T-cell (primary cell): ENCODE data around the gene IL10. TPM values are rescaled to one million over a fixed set of nuclear protein-coding genes. Genes with fewer than 3 reads are reported as not detected.
A peak's percentile ranks its signal among the peaks of the same experiment; 100 is the strongest.

ENCODE experiments used
- ATAC-seq, 4 experiments: fragments of 200-7000 bp in 3 of 4; fragments of 150-1000 bp in 1 of 4; cut with Tn5 transposase; replicated peaks in 1 of 4; 1 replicate in 3 of 4; 2 replicates in 1 of 4; pipeline ENCODE4 v1.10.0; 2021; ENCODE audit warnings: moderate library complexity in 3 of 4, mild to moderate bottlenecking in 2 of 4, moderate number of reproducible peaks in 1 of 4
- CTCF ChIA-PET, 2 donors: fragments of 300-600 bp; sonication (Branson Sonifier 250); formaldehyde crosslinking; loops; one replicate each; lab custom pipeline; 2022; ENCODE audit warnings: antibody characterized with exemption in 2 of 2; lab: Charles Lee
- POLR2A ChIA-PET, 2 donors: fragments of 300-600 bp; sonication (Branson Sonifier 250); formaldehyde crosslinking; loops; one replicate each; lab custom pipeline; 2022; ENCODE audit warnings: antibody characterized with exemption in 2 of 2; lab: Charles Lee
- DNase-seq, 35 experiments: peaks; one replicate each; pipeline versions ENCODE4 v3.0.0 to v3.0.0-alpha.2; 2013 to 2023
- H3K27ac ChIP-seq: one replicate; pipeline ENCODE4 v1.5.1; 2013; ENCODE audit warnings: low read length
- H3K27me3 ChIP-seq, 2 experiments: replicated peaks in 1 of 2; 1 replicate in 1 of 2; 2 replicates in 1 of 2; pipeline versions ENCODE4 v1.6.1 to v1.7.0; 2013; ENCODE audit warnings: low read length in 1 of 2, mixed read lengths in 1 of 2; ENCODE audit not compliant: control insufficient read depth in 2 of 2, insufficient read depth in 2 of 2; ENCODE audit errors: extremely low read depth in 1 of 2
- H3K36me3 ChIP-seq, 2 donors: 1 replicate in 1 of 2; 2 replicates in 1 of 2; pipeline versions ENCODE4 v1.6.1 to v1.7.0; 2013; ENCODE audit warnings: low read length in 1 of 2; ENCODE audit not compliant: control insufficient read depth in 2 of 2, insufficient read depth in 1 of 2; ENCODE audit errors: extremely low read depth in 1 of 2
- H3K4me1 ChIP-seq, 2 experiments: 1 replicate in 1 of 2; 2 replicates in 1 of 2; pipeline versions ENCODE4 v1.6.1 to v1.7.0; 2013; ENCODE audit warnings: low read length in 2 of 2, mixed read lengths in 1 of 2; ENCODE audit not compliant: insufficient read depth in 2 of 2, control insufficient read depth in 1 of 2; ENCODE audit errors: extremely low read depth in 1 of 2
- H3K4me3 ChIP-seq, 2 donors: 1 replicate in 1 of 2; 2 replicates in 1 of 2; pipeline versions ENCODE4 v1.5.1 to v1.7.0; 2013; ENCODE audit warnings: mild to moderate bottlenecking in 2 of 2, low read length in 1 of 2, moderate library complexity in 1 of 2; ENCODE audit not compliant: control insufficient read depth in 1 of 2; ENCODE audit errors: extremely low read depth in 1 of 2
- H3K9me3 ChIP-seq: 2 replicates; pipeline ENCODE4 v1.7.0; 2013
- H3K27ac Mint-ChIP-seq, 2 donors: one replicate each; pipeline ENCODE4 v1.8.0; 2020 to 2021; ENCODE audit warnings: mild to moderate bottlenecking in 2 of 2, mixed read lengths in 2 of 2
- H3K27me3 Mint-ChIP-seq, 2 donors: one replicate each; pipeline ENCODE4 v1.8.0; 2021 to 2022; ENCODE audit warnings: mixed read lengths in 2 of 2
- H3K36me3 Mint-ChIP-seq: one replicate; pipeline ENCODE4 v1.8.0; 2021; ENCODE audit warnings: mixed read lengths
- H3K4me1 Mint-ChIP-seq, 3 donors: one replicate each; pipeline ENCODE4 v1.8.0; 2020 to 2022; ENCODE audit warnings: mixed read lengths in 3 of 3, mild to moderate bottlenecking in 1 of 3
- H3K4me3 Mint-ChIP-seq, 3 donors: one replicate each; pipeline ENCODE4 v1.8.0; 2020 to 2022; ENCODE audit warnings: mild to moderate bottlenecking in 3 of 3, mixed read lengths in 3 of 3, moderate library complexity in 3 of 3
- H3K9me3 Mint-ChIP-seq, 3 donors: one replicate each; pipeline ENCODE4 v1.8.0; 2020 to 2022; ENCODE audit warnings: mixed read lengths in 3 of 3
- WGBS: methylation state at CpG from one replicate; pipeline ENCODE4 v1.1.5; 2013; ENCODE audit warnings: missing lambda C conversion rate; ENCODE audit not compliant: insufficient coverage; 5-methylcytosine and 5-hydroxymethylcytosine counted together
- total RNA-seq, 35 experiments: library from RNA in 6 of 35; stranded (reverse) in 6 of 35; fragments of 120-200 nt in 1 of 35; gene quantifications; one replicate each; pipeline versions ENCODE4 v1.2.1 to v1.2.4 and lab custom pipeline; 2013 to 2026

Gene IL10
- total RNA-seq, 5 donors from 2014 or later (not counting 1 experiment from before 2014, with no cell fraction given), result 0.19 to 1.1 (median 0.26) TPM; not detected in 2

DNA sequence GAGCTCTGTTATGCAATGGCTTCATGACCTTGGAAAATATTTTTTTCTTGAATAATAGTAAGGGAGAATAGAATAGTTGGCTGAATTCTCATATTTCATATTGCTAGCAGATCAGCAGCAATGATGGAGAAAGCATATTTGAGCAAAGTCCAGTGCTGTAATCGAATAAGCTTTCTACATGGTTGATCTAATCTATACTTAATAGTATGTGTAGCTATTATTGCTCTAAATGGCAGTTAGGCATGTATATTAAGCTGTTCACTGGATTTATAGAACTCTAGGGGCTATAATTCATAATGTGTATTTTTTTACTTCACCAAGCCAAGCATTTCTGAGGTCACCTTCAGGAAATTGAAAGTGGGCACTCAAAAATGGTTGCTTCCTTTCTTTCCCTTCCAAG lies 11.7 kb downstream of the IL10 start:
- peaks cover 36 to 43% (median 41%) of the 10 kb centered on the region in 3 donors for H3K4me1 Mint-ChIP-seq
- CTCF ChIA-PET, result interaction anchor here (0.6 to 1.4 kb wide), 7 partner anchors 26 to 166 kb away, joined by 3 to 4 read pairs (median 3); no protein-coding TSS in a partner anchor
- H3K27ac Mint-ChIP-seq, result peak overlapping the region in 1 of 2 donors; percentile 17
- no CpG with 5 or more reads among the region's 1 CpG for WGBS
- POLR2A ChIA-PET, result interaction anchor here in 1 of 2 donors (1.0 to 1.9 kb wide), 2 partner anchors 9 to 22 kb away, joined by 3 to 4 read pairs; no protein-coding TSS in a partner anchor
- H3K9me3 ChIP-seq, result no peaks in the 10 kb centered on the region
- H3K4me1 ChIP-seq, result peaks cover 35 to 37% of the 10 kb centered on the region in 2 experiments
- no peaks in the 10 kb centered on the region for H3K27me3 ChIP-seq
- ATAC-seq, result no peak
- H3K9me3 Mint-ChIP-seq, result no peaks in the 10 kb centered on the region
- H3K36me3 ChIP-seq, result no peaks in the 10 kb centered on the region
- DNase-seq, result no peak
- H3K4me3 ChIP-seq, result no peak overlapping the region
- no peaks in the 10 kb centered on the region for H3K27me3 Mint-ChIP-seq
- H3K36me3 Mint-ChIP-seq, result no peaks in the 10 kb centered on the region
- H3K4me3 Mint-ChIP-seq, result no peak overlapping the region
- H3K27ac ChIP-seq, result no peak overlapping the region

DNA sequence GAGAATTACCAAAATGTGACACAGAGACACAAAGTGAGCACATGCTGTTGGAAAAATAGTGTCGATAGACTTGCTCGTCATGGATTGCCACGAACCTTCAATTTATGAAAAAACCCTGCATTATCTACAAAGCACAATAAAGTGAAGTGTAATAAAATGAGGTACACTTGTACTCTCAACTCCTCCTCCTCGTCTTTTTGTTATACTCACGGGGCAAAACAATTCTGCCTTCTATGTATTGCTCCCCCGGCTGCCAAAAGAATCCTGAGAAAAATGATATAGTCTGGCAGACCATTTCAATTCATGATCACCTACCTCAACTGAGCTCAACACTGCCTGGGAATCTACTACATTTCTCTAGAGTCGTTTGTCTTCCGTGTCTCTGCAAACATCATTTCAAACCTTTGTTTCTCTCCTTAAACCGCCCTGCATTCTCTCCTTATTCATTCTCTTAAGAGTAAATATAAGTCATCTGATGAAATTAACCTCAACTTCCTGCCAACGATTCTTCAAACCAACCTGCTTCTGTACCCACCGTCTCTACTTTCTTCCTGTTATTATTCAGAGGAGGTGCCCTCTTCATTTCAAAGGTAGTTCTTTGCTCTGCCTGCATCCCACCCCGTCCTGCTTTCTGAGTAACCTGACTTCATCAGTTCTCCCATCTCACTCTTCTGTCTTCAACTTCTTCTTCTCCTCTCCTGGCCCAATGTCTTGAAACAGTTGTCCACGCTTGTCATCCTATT lies 14.6 kb downstream of the IL10 start:
- Histone ChIP-seq H3K27ac (peak overlapping the region; percentile 67), H3K36me3 (no peaks in the 10 kb centered on the region), H3K9me3 (no peaks in the 10 kb centered on the region), H3K27me3 (no peaks in the 10 kb centered on the region), H3K4me3 (peak overlapping the region; percentile 17 to 18), H3K4me1 (peaks cover 30 to 47% of the 10 kb centered on the region in 2 experiments)
- peak; percentile 96 to 97 (median 97) for ATAC-seq
- DNase-seq, result peak in 25 of 35 experiments; percentile 23 to 78 (median 42)
- POLR2A ChIA-PET, result interaction anchor here in 1 of 2 donors (0.5 kb wide), 1 partner anchor 11 kb away, joined by 3 read pairs; no protein-coding TSS in a partner anchor
- Mint-ChIP-seq H3K9me3 (peaks cover 0 to 5% (median 0%) of the 10 kb centered on the region in 3 donors), H3K27me3 (no peaks in the 10 kb centered on the region), H3K4me1 (peaks cover 40 to 45% (median 41%) of the 10 kb centered on the region in 3 donors), H3K27ac (no peak overlapping the region), H3K36me3 (no peaks in the 10 kb centered on the region), H3K4me3 (no peak overlapping the region)
- CTCF ChIA-PET, result interaction anchor here in 1 of 2 donors (1.1 to 1.5 kb wide), 3 partner anchors 9 to 52 kb away, joined by 3 to 4 read pairs (median 3); no protein-coding TSS in a partner anchor
- 4% methylated on average over 3 of the region's 13 CpGs for WGBS

GRCh38 chr1:206754011-206754410 lies 18.3 kb downstream of the IL10 start:
- Histone ChIP-seq H3K27me3 (no peaks in the 10 kb centered on the region), H3K9me3 (no peaks in the 10 kb centered on the region), H3K36me3 (no peaks in the 10 kb centered on the region), H3K4me3 (no peak overlapping the region), H3K4me1 (peaks cover 20 to 43% of the 10 kb centered on the region in 2 experiments), H3K27ac (no peak overlapping the region)
- Mint-ChIP-seq H3K36me3 (no peaks in the 10 kb centered on the region), H3K9me3 (peaks cover 0 to 5% (median 0%) of the 10 kb centered on the region in 3 donors), H3K4me1 (peaks cover 34 to 38% (median 35%) of the 10 kb centered on the region in 3 donors), H3K27ac (no peak overlapping the region), H3K4me3 (no peak overlapping the region), H3K27me3 (no peaks in the 10 kb centered on the region)
- ChIA-PET POLR2A (no interaction called here), CTCF (interaction anchor here in 1 of 2 donors (0.7 kb wide), 1 partner anchor 148 kb away, joined by 3 read pairs; no protein-coding TSS in a partner anchor)
- no peak for ATAC-seq
- 100% methylated on average over 1 of the region's 1 CpG for WGBS
- DNase-seq, result no peak

DNA sequence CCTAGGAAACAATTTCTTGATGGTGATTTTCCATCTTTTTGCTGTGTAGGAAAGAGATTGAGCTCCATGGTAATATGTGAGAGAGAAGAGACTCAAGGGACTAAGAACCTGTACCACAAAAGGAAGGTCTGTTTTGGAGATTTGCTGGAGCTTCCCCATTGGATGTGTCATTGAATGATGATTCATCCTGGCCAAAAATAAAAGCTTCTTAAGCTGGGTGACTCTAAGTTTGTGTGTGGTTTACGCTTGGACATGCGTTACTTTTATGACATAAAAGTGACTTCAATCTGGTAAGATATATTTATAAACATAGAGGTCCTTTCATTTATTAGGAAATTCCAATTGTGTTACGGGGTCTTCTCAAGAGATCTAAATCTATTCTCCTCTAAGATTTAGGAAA lies 19.2 kb downstream of the IL10 start:
- peaks cover 12 to 35% of the 10 kb centered on the region in 2 experiments for H3K4me1 ChIP-seq
- H3K27ac ChIP-seq, result no peak overlapping the region
- no peak overlapping the region for H3K4me3 Mint-ChIP-seq
- ATAC-seq (no peak), DNase-seq (no peak)
- H3K27ac Mint-ChIP-seq, result no peak overlapping the region
- H3K9me3 ChIP-seq, result no peaks in the 10 kb centered on the region
- H3K36me3 ChIP-seq, result no peaks in the 10 kb centered on the region
- POLR2A ChIA-PET, result interaction anchor here in 1 of 2 donors (1.1 kb wide), 1 partner anchor 8 kb away, joined by 4 read pairs; no protein-coding TSS in a partner anchor
- 100% methylated on average over 1 of the region's 3 CpGs for WGBS
- CTCF ChIA-PET, result no interaction called here
- peaks cover 0 to 5% (median 0%) of the 10 kb centered on the region in 3 donors for H3K9me3 Mint-ChIP-seq
- H3K36me3 Mint-ChIP-seq, result no peaks in the 10 kb centered on the region
- peaks cover 37 to 44% (median 42%) of the 10 kb centered on the region in 3 donors for H3K4me1 Mint-ChIP-seq
- H3K4me3 ChIP-seq, result no peak overlapping the region
- H3K27me3 ChIP-seq, result no peaks in the 10 kb centered on the region
- H3K27me3 Mint-ChIP-seq, result no peaks in the 10 kb centered on the region

GRCh38 chr1:206752481-206752880 lies 19.8 kb downstream of the IL10 start:
- ChIA-PET CTCF (no interaction called here), POLR2A (interaction anchor here in 1 of 2 donors (1.1 to 1.2 kb wide), 2 partner anchors 9 to 17 kb away, joined by 3 to 4 read pairs; no protein-coding TSS in a partner anchor)
- Mint-ChIP-seq H3K9me3 (peaks cover 0 to 5% (median 0%) of the 10 kb centered on the region in 3 donors), H3K4me1 (peaks cover 37 to 45% (median 44%) of the 10 kb centered on the region in 3 donors), H3K27ac (no peak overlapping the region), H3K4me3 (no peak overlapping the region), H3K36me3 (no peaks in the 10 kb centered on the region), H3K27me3 (no peaks in the 10 kb centered on the region)
- DNase-seq (no peak), ATAC-seq (no peak)
- no peak overlapping the region for H3K27ac ChIP-seq
- no peaks in the 10 kb centered on the region for H3K27me3 ChIP-seq
- peaks cover 6 to 32% of the 10 kb centered on the region in 2 experiments for H3K4me1 ChIP-seq
- WGBS, result 83% methylated on average over 2 of the region's 2 CpGs
- no peaks in the 10 kb centered on the region for H3K36me3 ChIP-seq
- H3K9me3 ChIP-seq, result no peaks in the 10 kb centered on the region
- H3K4me3 ChIP-seq, result no peak overlapping the region

DNA sequence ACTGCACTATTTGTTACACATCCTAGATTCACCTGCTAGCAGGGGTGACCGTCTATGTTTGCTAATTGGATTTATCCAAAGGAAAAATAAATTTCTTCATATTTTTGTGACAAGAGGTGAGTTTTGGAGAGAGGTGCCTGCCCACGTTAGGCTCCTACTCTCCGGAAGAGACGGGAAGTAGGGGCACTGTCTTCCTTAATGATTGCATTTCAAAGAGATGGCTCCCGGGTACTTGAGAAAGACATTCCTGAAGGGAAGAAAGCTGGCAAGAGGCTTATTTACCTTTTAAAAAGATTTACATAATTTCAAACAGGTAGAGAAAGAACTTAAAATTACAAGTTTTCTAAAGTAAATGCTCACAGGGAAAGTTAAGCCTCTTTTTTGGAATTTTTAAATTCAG lies 20.4 kb downstream of the IL10 start:
- POLR2A ChIA-PET, result interaction anchor here in 1 of 2 donors (1.2 kb wide), 1 partner anchor 17 kb away, joined by 3 read pairs; no protein-coding TSS in a partner anchor
- Mint-ChIP-seq H3K27me3 (no peaks in the 10 kb centered on the region), H3K9me3 (peaks cover 0 to 5% (median 0%) of the 10 kb centered on the region in 3 donors), H3K4me1 (peaks cover 37 to 46% (median 44%) of the 10 kb centered on the region in 3 donors), H3K4me3 (no peak overlapping the region), H3K36me3 (no peaks in the 10 kb centered on the region), H3K27ac (no peak overlapping the region)
- H3K4me1 ChIP-seq, result peaks cover 3 to 27% of the 10 kb centered on the region in 2 experiments
- no peak for DNase-seq
- no peaks in the 10 kb centered on the region for H3K36me3 ChIP-seq
- WGBS, result no CpG with 5 or more reads among the region's 5 CpGs
- ATAC-seq, result no peak
- no peaks in the 10 kb centered on the region for H3K9me3 ChIP-seq
- no peaks in the 10 kb centered on the region for H3K27me3 ChIP-seq
- H3K27ac ChIP-seq, result no peak overlapping the region
- CTCF ChIA-PET, result interaction anchor here in 1 of 2 donors (0.6 kb wide), 1 partner anchor 58 kb away, joined by 4 read pairs; no protein-coding TSS in a partner anchor
- no peak overlapping the region for H3K4me3 ChIP-seq
